A549 treated with AZD2906 at 1 μM for 4 hours (cell line): ENCODE results near the gene SCGB1A1. TPM values are rescaled to one million over a fixed set of nuclear protein-coding genes. Genes with fewer than 3 reads are reported as not detected.

ENCODE experiments used
- total RNA-seq: library from RNA; stranded (reverse); fragments of 200-300 nt; extraction: Qiagen RNA extraction; gene quantifications from 5 replicates; pipeline ENCODE4 v1.2.3, GENCODE V29; 2022

Gene SCGB1A1, protein sequence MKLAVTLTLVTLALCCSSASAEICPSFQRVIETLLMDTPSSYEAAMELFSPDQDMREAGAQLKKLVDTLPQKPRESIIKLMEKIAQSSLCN
- 0.23 to 0.69 TPM (median 0.37 TPM) in 3 of 5 replicates, not detected in the others for total RNA-seq

DNA sequence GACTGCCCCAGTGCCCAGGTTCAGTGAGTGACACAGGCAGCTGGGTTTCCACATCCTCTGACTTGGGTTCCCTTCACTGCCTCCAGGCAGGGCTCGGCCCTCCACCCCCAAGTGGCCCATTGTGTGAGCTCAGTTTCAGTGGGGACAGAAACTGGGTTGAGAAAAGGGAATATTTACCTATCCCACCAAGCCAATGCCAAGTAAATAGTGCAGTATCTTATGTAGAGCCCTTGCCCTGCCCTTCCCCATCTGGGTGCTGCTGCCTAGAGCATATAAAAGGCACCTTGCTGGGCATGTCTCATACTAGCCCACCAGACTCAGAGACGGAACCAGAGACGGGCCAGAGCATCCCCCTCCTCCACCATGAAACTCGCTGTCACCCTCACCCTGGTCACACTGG lies at the start of gene SCGB1A1:
SCGB1A1 (plus strand) TSS at position 301 of the 400 bp plus-strand sequence; CDS start at position 364, 63 bp downstream.

Other genes with a start within 250 kb of the SCGB1A1 start
- gene SCGB1D1, start 228.8 kb upstream of the SCGB1A1 start, total RNA-seq: not detected in 5 replicates
- gene SCGB2A1, start 210.4 kb upstream of the SCGB1A1 start, total RNA-seq: not detected in 5 replicates
- gene SCGB1D2, start 176.8 kb upstream of the SCGB1A1 start, total RNA-seq: not detected in 5 replicates
- gene SCGB2A2, start 148.9 kb upstream of the SCGB1A1 start, total RNA-seq: not detected in 5 replicates
- gene SCGB1D4, start 120.0 kb upstream of the SCGB1A1 start, total RNA-seq: not detected in 5 replicates
- gene ASRGL1, start 81.6 kb upstream of the SCGB1A1 start, total RNA-seq: 10.4 to 15.5 TPM (median 13.7 TPM) in 5 replicates
- 339 to 412 TPM (median 379 TPM) in 5 replicates for gene AHNAK, start 127.8 kb downstream of the SCGB1A1 start, total RNA-seq
- gene EEF1G, start 154.9 kb downstream of the SCGB1A1 start, total RNA-seq: 1,893 to 2,060 TPM (median 2,008 TPM) in 5 replicates
- 12.8 to 17.8 TPM (median 17.0 TPM) in 5 replicates for gene TUT1, start 172.5 kb downstream of the SCGB1A1 start, total RNA-seq
- 82.2 to 92.9 TPM (median 85.9 TPM) in 5 replicates for gene MTA2, start 182.8 kb downstream of the SCGB1A1 start, total RNA-seq
- gene EML3, start 193.7 kb downstream of the SCGB1A1 start, total RNA-seq: 19.9 to 26.0 TPM (median 22.0 TPM) in 5 replicates
- 3.6 to 4.3 TPM (median 4.0 TPM) in 5 replicates for gene ROM1, start 194.2 kb downstream of the SCGB1A1 start, total RNA-seq
- gene B3GAT3, start 203.0 kb downstream of the SCGB1A1 start, total RNA-seq: 44.5 to 55.6 TPM (median 54.8 TPM) in 5 replicates
- gene GANAB, start 227.6 kb downstream of the SCGB1A1 start, total RNA-seq: 248 to 270 TPM (median 260 TPM) in 5 replicates
- gene INTS5, start 234.3 kb downstream of the SCGB1A1 start, total RNA-seq: 19.1 to 23.0 TPM (median 22.6 TPM) in 5 replicates
- gene C11orf98, start 246.2 kb downstream of the SCGB1A1 start, total RNA-seq: 118 to 140 TPM (median 121 TPM) in 5 replicates
- 6.9 to 15.1 TPM (median 13.5 TPM) in 5 replicates for gene CSKMT, start 246.3 kb downstream of the SCGB1A1 start, total RNA-seq